Caco-2 (cell line): ENCODE data around the gene EIF2D. TPM values are rescaled to one million over a fixed set of nuclear protein-coding genes. Genes with fewer than 3 reads are reported as not detected.
A peak's percentile ranks its signal among the peaks of the same experiment; 100 is the strongest.
"Not testable (repeated sequence)": the region's sequence is repeated elsewhere in the genome, so short reads cannot be mapped to it uniquely, and the experiment has no call there.

Experiments used
- BruUV-seq: library from RNA; stranded (reverse); fragments of 400-500 nt; replicated peaks from 2 replicates; lab custom pipeline; 2021; lab: Mats Ljungman, UMichigan
- CTCF ChIA-PET: fragments of 300-600 bp; sonication (Branson Sonifier 250); formaldehyde crosslinking; loops from one replicate; lab custom pipeline; 2022; ENCODE audit warnings: antibody characterized with exemption; lab: Charles Lee
- POLR2A ChIA-PET: fragments of 300-600 bp; sonication (Branson Sonifier 250); formaldehyde crosslinking; loops from one replicate; lab custom pipeline; 2022; ENCODE audit warnings: antibody characterized with exemption; lab: Charles Lee
- DNase-seq, 2 experiments: peaks; one replicate each; pipeline versions ENCODE4 v3.0.0 to v3.0.0-alpha.2; 2020 to 2022
- H3K27me3 ChIP-seq: replicated peaks from 2 replicates; pipeline ENCODE4 v1.6.0; 2011; ENCODE audit warnings: low read length; ENCODE audit not compliant: control insufficient read depth, insufficient read depth
- H3K36me3 ChIP-seq: 2 replicates; pipeline ENCODE4 v1.5.1; 2011; ENCODE audit warnings: low read length; ENCODE audit not compliant: control insufficient read depth, insufficient read depth
- H3K4me1 ChIP-seq: fragments of 250-450 bp; sonication (Bioruptor Pico); 2 replicates; pipeline ENCODE4 v1.5.1; 2020; ENCODE audit warnings: mild to moderate bottlenecking
- H3K4me3 ChIP-seq: 2 replicates; pipeline ENCODE4 v1.5.1; 2011; ENCODE audit warnings: low read depth, mild to moderate bottlenecking, control low read depth, low read length
- H3K9me3 ChIP-seq: fragments of 250-450 bp; sonication (Bioruptor Pico); 2 replicates; pipeline ENCODE4 v1.5.1; 2020; ENCODE audit warnings: mild to moderate bottlenecking, moderate library complexity
- H3K27ac Mint-ChIP-seq: one replicate; pipeline ENCODE4 v1.8.0; 2022; ENCODE audit warnings: mixed read lengths; ENCODE audit not compliant: unreplicated experiment
- H3K27me3 Mint-ChIP-seq: one replicate; pipeline ENCODE4 v1.8.0; 2022; ENCODE audit warnings: mixed read lengths; ENCODE audit not compliant: insufficient read depth, unreplicated experiment
- H3K36me3 Mint-ChIP-seq: one replicate; pipeline ENCODE4 v1.8.0; 2022; ENCODE audit warnings: mild to moderate bottlenecking, mixed read lengths; ENCODE audit not compliant: insufficient read depth, unreplicated experiment
- H3K4me1 Mint-ChIP-seq: one replicate; pipeline ENCODE4 v1.8.0; 2022; ENCODE audit warnings: low read depth, mixed read lengths; ENCODE audit not compliant: unreplicated experiment
- H3K4me3 Mint-ChIP-seq: one replicate; pipeline ENCODE4 v1.8.0; 2022; ENCODE audit warnings: mild to moderate bottlenecking, moderate library complexity, mixed read lengths; ENCODE audit not compliant: unreplicated experiment
- H3K9me3 Mint-ChIP-seq: one replicate; pipeline ENCODE4 v1.8.0; 2022; ENCODE audit warnings: mixed read lengths; ENCODE audit not compliant: unreplicated experiment
- intact Hi-C: fragments of 100-400 bp; cut with micrococcal nuclease; formaldehyde crosslinking; loops from one replicate; pipeline ENCODE4 v1.10.0; 2022; ENCODE audit not compliant: unreplicated experiment
- total RNA-seq: library from RNA; stranded (reverse); gene quantifications from 2 replicates; pipeline ENCODE4 v1.2.3, GENCODE V29; 2022
- TF ChIP-seq, protein P1 (sequence below), 2 experiments: fragments of 200-600 bp in 1 of 2; IDR thresholded peaks; 1 replicate in 1 of 2; 2 replicates in 1 of 2; pipeline versions ENCODE4 v1.5.1 to v1.8.0; 2011 to 2022; ENCODE audit warnings: antibody characterized with exemption in 1 of 2, control low read depth in 1 of 2, inconsistent platforms in 1 of 2, low read depth in 1 of 2, low read length in 1 of 2, mild to moderate bottlenecking in 1 of 2, moderate library complexity in 1 of 2; ENCODE audit not compliant: insufficient read depth in 1 of 2, severe bottlenecking in 1 of 2, unreplicated experiment in 1 of 2

The EIF2D gene
- total RNA-seq, 1 experiment from 2014 or later: 37.9 TPM

DNA sequence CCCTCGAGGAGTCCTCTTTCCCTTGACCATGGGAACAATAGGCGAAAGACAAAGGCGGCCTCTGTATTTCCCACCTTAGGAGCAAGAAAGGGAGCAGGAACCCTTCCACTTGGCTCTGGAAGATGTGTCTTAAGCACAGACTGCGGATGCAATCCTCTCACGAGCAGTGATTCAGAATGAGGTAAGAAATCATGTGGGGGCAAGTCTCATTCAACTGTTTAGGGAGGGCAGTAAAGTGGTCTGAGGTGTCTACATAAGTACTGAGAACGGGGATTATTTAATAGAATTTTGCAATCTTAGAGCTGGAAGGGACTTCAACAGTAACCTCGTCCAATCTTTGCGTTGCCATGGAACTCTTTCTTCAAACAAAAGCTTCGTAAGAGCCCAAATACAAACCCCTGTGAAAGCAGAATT, 21.4 kb upstream of the EIF2D start:
- BruUV-seq: no TSS peak
- ChIA-PET CTCF (interaction anchor here (1.4 to 3.9 kb wide), 2 partner anchors 26 to 30 kb away, joined by 3 to 46 read pairs; no protein-coding TSS in a partner anchor), POLR2A (no interaction called here)
- no peaks in the 10 kb centered on the region for H3K9me3 Mint-ChIP-seq
- TF ChIP-seq, protein P1, sequence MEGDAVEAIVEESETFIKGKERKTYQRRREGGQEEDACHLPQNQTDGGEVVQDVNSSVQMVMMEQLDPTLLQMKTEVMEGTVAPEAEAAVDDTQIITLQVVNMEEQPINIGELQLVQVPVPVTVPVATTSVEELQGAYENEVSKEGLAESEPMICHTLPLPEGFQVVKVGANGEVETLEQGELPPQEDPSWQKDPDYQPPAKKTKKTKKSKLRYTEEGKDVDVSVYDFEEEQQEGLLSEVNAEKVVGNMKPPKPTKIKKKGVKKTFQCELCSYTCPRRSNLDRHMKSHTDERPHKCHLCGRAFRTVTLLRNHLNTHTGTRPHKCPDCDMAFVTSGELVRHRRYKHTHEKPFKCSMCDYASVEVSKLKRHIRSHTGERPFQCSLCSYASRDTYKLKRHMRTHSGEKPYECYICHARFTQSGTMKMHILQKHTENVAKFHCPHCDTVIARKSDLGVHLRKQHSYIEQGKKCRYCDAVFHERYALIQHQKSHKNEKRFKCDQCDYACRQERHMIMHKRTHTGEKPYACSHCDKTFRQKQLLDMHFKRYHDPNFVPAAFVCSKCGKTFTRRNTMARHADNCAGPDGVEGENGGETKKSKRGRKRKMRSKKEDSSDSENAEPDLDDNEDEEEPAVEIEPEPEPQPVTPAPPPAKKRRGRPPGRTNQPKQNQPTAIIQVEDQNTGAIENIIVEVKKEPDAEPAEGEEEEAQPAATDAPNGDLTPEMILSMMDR (IDR thresholded peaks at IDR 0.05; ENCODE audit: insufficient read depth in 1 of 2, low read depth in 1 of 2, low read length in 1 of 2, severe bottlenecking in 1 of 2, unreplicated experiment in 1 of 2): no peak
- no peaks in the 10 kb centered on the region for H3K27me3 Mint-ChIP-seq
- H3K9me3 ChIP-seq: no peaks in the 10 kb centered on the region
- DNase-seq: no peak
- no peak overlapping the region for H3K27ac Mint-ChIP-seq
- intact Hi-C loops: loop anchor here (1.0 to 5.0 kb wide), 5 partner anchors 31 to 349 kb away; no protein-coding TSS in a partner anchor
- no peaks in the 10 kb centered on the region for H3K4me1 ChIP-seq
- H3K27me3 ChIP-seq: no peaks in the 10 kb centered on the region; the same call in 1 of the 2 replicates
- peaks cover 7% of the 10 kb centered on the region for H3K4me1 Mint-ChIP-seq
- no peak overlapping the region for H3K4me3 Mint-ChIP-seq
- peaks cover 6% of the 10 kb centered on the region for H3K36me3 Mint-ChIP-seq
- no peak overlapping the region for H3K4me3 ChIP-seq
- no peaks in the 10 kb centered on the region for H3K36me3 ChIP-seq

DNA sequence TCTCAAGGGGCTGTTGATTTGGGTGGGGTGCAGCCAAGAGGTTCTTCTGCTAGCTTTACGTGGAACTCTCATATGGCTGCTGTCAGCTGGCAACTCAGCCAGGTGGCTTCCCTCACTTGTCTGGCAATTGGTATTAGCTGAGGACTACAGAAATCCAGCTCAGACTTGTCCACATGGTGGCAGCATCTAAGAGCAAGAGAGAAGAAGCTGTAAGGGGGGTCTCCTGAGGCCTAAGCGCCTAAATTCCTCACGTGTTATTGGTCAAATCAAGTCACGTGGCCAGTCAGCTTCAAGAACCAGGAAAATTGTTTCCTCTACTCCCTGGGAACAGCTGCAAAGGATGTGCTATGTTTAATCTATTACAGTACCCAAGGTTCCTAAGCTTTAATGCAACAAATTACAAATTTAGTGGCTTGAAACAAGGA, 18.8 kb upstream of the EIF2D start:
- no TSS peak for BruUV-seq
- TF ChIP-seq, protein P1 (IDR thresholded peaks at IDR 0.05; ENCODE audit: insufficient read depth in 1 of 2, low read depth in 1 of 2, low read length in 1 of 2, severe bottlenecking in 1 of 2, unreplicated experiment in 1 of 2): peak; percentile 35 to 44
- Mint-ChIP-seq H3K4me1 (peaks cover 7% of the 10 kb centered on the region), H3K27ac (no peak overlapping the region), H3K36me3 (peaks cover 6% of the 10 kb centered on the region), H3K27me3 (peaks cover 4% of the 10 kb centered on the region), H3K9me3 (no peaks in the 10 kb centered on the region), H3K4me3 (no peak overlapping the region)
- no peaks in the 10 kb centered on the region for H3K4me1 ChIP-seq
- intact Hi-C loops: loop anchor here (1.0 to 5.0 kb wide), 3 partner anchors 91 to 281 kb away; no protein-coding TSS in a partner anchor
- DNase-seq: peak; percentile 69 to 83
- H3K4me3 ChIP-seq: no peak overlapping the region
- H3K9me3 ChIP-seq: peaks cover 3% of the 10 kb centered on the region; the same call in 1 of the 2 replicates
- ChIA-PET POLR2A (no interaction called here), CTCF (interaction anchor here (0.6 to 1.3 kb wide), 17 partner anchors 11 to 353 kb away, joined by 3 to 42 read pairs (median 5); partner anchors contain the start of gene EIF2D)
- no peaks in the 10 kb centered on the region for H3K36me3 ChIP-seq
- no peaks in the 10 kb centered on the region; the same call in 1 of the 2 replicates for H3K27me3 ChIP-seq

DNA sequence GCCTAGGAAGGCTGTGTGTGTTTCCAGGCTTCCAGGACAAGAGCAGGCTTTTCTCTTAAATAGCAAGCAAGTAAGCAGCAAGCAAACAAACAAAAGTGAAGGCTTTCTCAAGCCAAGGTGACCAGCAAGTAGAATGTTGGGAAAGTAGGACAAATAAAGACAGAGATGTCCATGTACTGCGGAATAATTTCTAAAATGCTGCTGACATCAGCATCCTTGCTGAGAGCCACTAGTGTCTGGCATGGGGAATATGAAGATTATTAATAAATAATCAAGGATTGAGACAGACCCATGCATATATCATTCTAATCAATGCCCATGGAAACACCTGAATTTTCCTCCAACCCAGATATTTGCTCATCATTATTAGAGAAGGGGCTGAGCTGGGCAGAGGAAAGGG, 16.7 kb upstream of the EIF2D start:
- Histone ChIP-seq H3K36me3 (no peaks in the 10 kb centered on the region), H3K9me3 (peaks cover 3% of the 10 kb centered on the region; the same call in 1 of the 2 replicates), H3K4me1 (no peaks in the 10 kb centered on the region), H3K4me3 (no peak overlapping the region), H3K27me3 (no peaks in the 10 kb centered on the region)
- TF ChIP-seq, protein P1 (IDR thresholded peaks at IDR 0.05; ENCODE audit: insufficient read depth in 1 of 2, low read depth in 1 of 2, low read length in 1 of 2, severe bottlenecking in 1 of 2, unreplicated experiment in 1 of 2): no peak
- H3K9me3 Mint-ChIP-seq: no peaks in the 10 kb centered on the region
- no TSS peak for BruUV-seq
- DNase-seq: no peak
- H3K27ac Mint-ChIP-seq: peak overlapping the region; percentile 0
- no peaks in the 10 kb centered on the region for H3K4me1 Mint-ChIP-seq
- H3K36me3 Mint-ChIP-seq: no peaks in the 10 kb centered on the region
- intact Hi-C loops: no loop called here
- CTCF ChIA-PET: interaction anchor here (1.2 to 1.6 kb wide), 2 partner anchors 13 to 35 kb away, joined by 3 to 5 read pairs; no protein-coding TSS in a partner anchor
- H3K4me3 Mint-ChIP-seq: no peak overlapping the region
- H3K27me3 Mint-ChIP-seq: peaks cover 4% of the 10 kb centered on the region
- POLR2A ChIA-PET: no interaction called here

DNA sequence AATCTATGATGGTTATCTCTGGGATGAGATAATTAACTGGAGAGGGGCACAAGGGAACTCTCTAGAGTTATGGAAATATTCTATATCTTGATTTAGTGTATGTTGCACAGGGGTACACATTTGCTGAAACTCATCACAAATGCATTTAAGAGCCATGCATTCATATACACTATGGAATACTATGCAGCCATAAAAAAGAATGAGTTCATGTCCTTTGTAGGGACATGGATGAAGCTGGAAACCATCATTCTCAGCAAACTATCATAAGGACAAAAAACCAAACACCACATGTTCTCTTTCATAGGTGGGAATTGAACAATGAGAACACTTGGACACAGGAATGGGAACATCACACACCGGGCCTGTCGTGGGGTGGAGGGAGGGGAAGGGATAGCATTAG, 14.1 kb upstream of the EIF2D start:
- H3K4me1 ChIP-seq, intact Hi-C loops, CTCF ChIA-PET, BruUV-seq, H3K4me1 Mint-ChIP-seq, H3K27me3 Mint-ChIP-seq, H3K9me3 ChIP-seq, H3K4me3 Mint-ChIP-seq, H3K36me3 ChIP-seq, H3K27ac Mint-ChIP-seq, H3K36me3 Mint-ChIP-seq, H3K4me3 ChIP-seq, POLR2A ChIA-PET, H3K27me3 ChIP-seq, H3K9me3 Mint-ChIP-seq, DNase-seq: not testable (repeated sequence)
